ENCODE data around the gene C1orf167.

C1orf167 gene

DNA sequence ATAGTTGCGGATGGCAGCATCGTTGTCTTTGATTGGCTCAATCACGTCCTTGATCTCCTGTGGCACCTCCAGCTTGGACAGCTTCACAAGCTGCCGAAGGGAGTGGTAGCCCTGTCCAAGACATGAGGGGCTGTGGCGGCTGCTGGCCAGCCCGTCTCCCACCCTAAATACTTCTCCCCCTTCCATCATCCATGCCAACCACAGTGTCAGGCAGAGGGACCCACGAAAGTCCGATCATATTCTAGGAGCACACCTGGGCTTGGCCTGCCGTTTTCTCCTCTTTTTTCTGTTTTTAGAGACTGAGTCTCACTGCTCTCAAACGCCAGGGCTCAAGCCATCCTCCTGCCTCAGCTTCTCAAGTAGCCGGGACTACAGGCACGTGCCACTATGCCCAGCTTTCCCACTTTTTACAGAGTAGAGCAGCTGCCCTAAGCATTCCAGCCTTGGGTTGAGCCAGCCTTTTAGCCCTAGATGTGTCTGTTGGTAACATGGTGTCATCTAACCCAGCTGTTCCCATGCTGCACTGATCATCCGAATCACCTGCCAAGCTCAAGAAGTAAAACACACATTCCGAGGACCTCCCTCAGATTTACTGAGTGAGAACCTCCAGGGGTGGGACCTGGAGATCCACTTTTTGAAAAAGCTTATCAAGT, 33.4 kb downstream of the C1orf167 start:
- no peak for DNase-seq (ENCODE audit: low read depth)
- H3K4me3 ChIP-seq (replicated peaks; ENCODE audit: low read depth, low read length), result no peak overlapping the region
- no peak for TF ChIP-seq CTCF (IDR thresholded peaks at IDR 0.05; ENCODE audit: low read length, missing control alignments)

DNA sequence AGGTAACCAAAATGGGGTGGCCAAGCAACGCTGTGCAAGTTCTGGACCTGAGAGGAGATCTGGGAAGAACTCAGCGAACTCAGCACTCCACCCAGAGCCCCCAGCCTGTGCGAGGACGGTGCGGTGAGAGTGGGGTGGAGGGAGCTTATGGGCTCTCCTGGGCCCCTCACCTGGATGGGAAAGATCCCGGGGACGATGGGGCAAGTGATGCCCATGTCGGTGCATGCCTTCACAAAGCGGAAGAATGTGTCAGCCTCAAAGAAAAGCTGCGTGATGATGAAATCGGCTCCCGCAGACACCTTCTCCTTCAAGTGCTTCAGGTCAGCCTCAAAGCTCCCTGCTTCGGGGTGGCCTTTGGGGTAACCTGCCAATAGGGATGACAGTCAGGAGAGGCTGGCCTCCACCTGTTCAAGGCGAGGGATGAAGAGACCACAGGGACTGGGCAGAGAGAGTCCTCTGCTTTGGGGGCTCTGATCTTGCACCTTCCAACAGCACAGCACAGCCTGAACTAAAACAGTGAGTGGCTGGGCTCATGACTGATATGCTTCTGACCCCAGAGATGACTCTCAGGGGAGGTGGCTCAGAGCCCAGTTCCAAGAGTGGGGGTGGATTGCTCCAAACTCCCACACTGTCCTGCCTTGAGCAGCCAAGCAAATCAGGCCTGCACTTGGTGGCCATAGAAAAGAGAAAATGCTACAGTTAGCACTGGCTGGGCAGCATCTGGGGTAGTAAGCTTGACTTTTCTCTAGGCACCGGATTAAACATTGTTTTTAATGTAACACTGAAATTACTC, 34.2 kb downstream of the C1orf167 start:
- TF ChIP-seq CTCF (IDR thresholded peaks at IDR 0.05; ENCODE audit: low read length, missing control alignments), result no peak
- no peak overlapping the region for H3K4me3 ChIP-seq (replicated peaks; ENCODE audit: low read depth, low read length)
- peak; percentile 57 for DNase-seq (ENCODE audit: low read depth)

GRCh38 chr1:11797525-11798216, 35.7 kb downstream of the C1orf167 start:
- peak; percentile 97 for DNase-seq (ENCODE audit: low read depth)
- H3K4me3 ChIP-seq (replicated peaks; ENCODE audit: low read depth, low read length), result no peak overlapping the region
- no peak for TF ChIP-seq CTCF (IDR thresholded peaks at IDR 0.05; ENCODE audit: low read length, missing control alignments)

DNA sequence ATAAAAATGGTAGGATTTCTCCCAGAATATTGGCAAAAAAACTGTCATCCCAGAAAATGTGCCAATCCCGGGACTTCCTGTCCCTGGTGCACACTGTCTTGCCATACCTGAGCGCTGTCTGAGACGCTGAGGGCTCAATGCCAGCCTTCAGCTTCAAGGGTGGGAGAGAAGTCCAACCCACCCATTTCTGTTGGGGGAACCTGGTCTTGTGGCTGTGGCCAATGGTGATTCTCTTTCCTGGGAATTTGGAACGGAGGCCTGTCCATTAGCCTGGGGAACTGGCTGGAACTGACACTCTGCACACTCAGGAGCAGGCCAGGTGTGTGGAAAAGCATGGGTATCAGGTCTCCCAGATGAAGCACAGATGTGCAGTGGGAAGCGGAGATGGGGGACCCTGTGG, 37.1 kb downstream of the C1orf167 start:
- no peak for DNase-seq (ENCODE audit: low read depth)
- TF ChIP-seq CTCF (IDR thresholded peaks at IDR 0.05; ENCODE audit: low read length, missing control alignments), result no peak
- no peak overlapping the region for H3K4me3 ChIP-seq (replicated peaks; ENCODE audit: low read depth, low read length)

- no peak for DNase-seq (ENCODE audit: low read depth)
- H3K4me3 ChIP-seq (replicated peaks; ENCODE audit: low read depth, low read length), result no peak overlapping the region
Observed at GRCh38 chr1:11799896-11800295, 37.9 kb downstream of the C1orf167 start.

GRCh38 chr1:11800391-11800755, 38.4 kb downstream of the C1orf167 start:
- no peak overlapping the region for H3K4me3 ChIP-seq (replicated peaks; ENCODE audit: low read depth, low read length)
- no peak for DNase-seq (ENCODE audit: low read depth)
- no peak for TF ChIP-seq CTCF (IDR thresholded peaks at IDR 0.05; ENCODE audit: low read length, missing control alignments)

More at GRCh38 chr1:11799896-11800295, 37.9 kb downstream of the C1orf167 start:
- no peak for TF ChIP-seq CTCF (IDR thresholded peaks at IDR 0.05; ENCODE audit: low read length, missing control alignments)

Data from fibroblast of pulmonary artery (primary cell).